SK-N-SH (cell line): ENCODE data around the gene CCDC138. TPM values are rescaled to one million over a fixed set of nuclear protein-coding genes. Genes with fewer than 3 reads are reported as not detected.
A peak's percentile ranks its signal among the peaks of the same experiment; 100 is the strongest.

Experiments used
- CTCF ChIA-PET: fragments of 300-600, 350-600 bp; formaldehyde crosslinking; extraction: SDS; loops from one replicate; lab custom pipeline; 2021; lab: Yijun Ruan, JAX
- POLR2A ChIA-PET: fragments of 350-600 bp; sonication (Branson Sonifier 250); formaldehyde crosslinking; extraction: SDS; loops from one replicate; lab custom pipeline; 2020; ENCODE audit warnings: antibody characterized with exemption, inconsistent platforms; lab: Yijun Ruan, JAX
- DNase-seq: peaks from one replicate; pipeline ENCODE4 v3.0.0; 2012
- H2AFZ ChIP-seq: fragments of 200-600 bp; sonication (generic); 2 replicates; pipeline ENCODE4 v1.8.1; 2016; ENCODE audit warnings: antibody characterized with exemption, mild to moderate bottlenecking, low read depth
- H3F3A ChIP-seq: fragments of 200-600 bp; sonication (generic); replicated peaks from 2 replicates; pipeline ENCODE3; 2016; ENCODE audit warnings: antibody characterized with exemption, mild to moderate bottlenecking; ENCODE audit not compliant: insufficient read depth
- H3K27ac ChIP-seq, 2 experiments: fragments of 200-500 bp in 1 of 2; fragments of 200-600 bp in 1 of 2; sonication (Bioruptor generic) in 1 of 2; sonication (generic), shearing (Covaris generic) in 1 of 2; 2 replicates each; pipeline versions ENCODE4 v1.5.1 to v1.6.1; 2014 to 2016; ENCODE audit warnings: low read depth in 2 of 2, inconsistent platforms in 1 of 2, low read length in 1 of 2, mild to moderate bottlenecking in 1 of 2, mixed read lengths in 1 of 2
- H3K27me3 ChIP-seq: fragments of 200-600 bp; sonication (generic), shearing (Covaris generic); 2 replicates; pipeline ENCODE4 v1.6.1; 2016; ENCODE audit warnings: mixed run types; ENCODE audit not compliant: insufficient read depth
- H3K36me3 ChIP-seq, 2 experiments: fragments of 200-500 bp in 1 of 2; fragments of 200-600 bp in 1 of 2; sonication (Bioruptor generic) in 1 of 2; sonication (generic) in 1 of 2; replicated peaks in 1 of 2; 2 replicates each; pipeline versions ENCODE3 to v1.5.1; 2014 to 2016; ENCODE audit warnings: low read length in 1 of 2, mild to moderate bottlenecking in 1 of 2; ENCODE audit not compliant: insufficient read depth in 2 of 2, control insufficient read depth in 1 of 2
- H3K4me1 ChIP-seq, 2 experiments: fragments of 200-500 bp in 1 of 2; fragments of 200-600 bp in 1 of 2; sonication (Bioruptor generic) in 1 of 2; sonication (generic), shearing (Covaris generic) in 1 of 2; 2 replicates each; pipeline versions ENCODE4 v1.5.1 to v1.6.1; 2014 to 2016; ENCODE audit warnings: low read depth in 1 of 2, low read length in 1 of 2, mixed run types in 1 of 2; ENCODE audit not compliant: insufficient read depth in 2 of 2, control insufficient read depth in 1 of 2
- H3K4me2 ChIP-seq: fragments of 200-600 bp; sonication (generic), shearing (Covaris generic); 2 replicates; pipeline ENCODE4 v1.6.1; 2017; ENCODE audit warnings: mixed run types
- H3K4me3 ChIP-seq, 2 experiments: fragments of 200-500 bp in 1 of 2; fragments of 200-600 bp in 1 of 2; sonication (Bioruptor generic) in 1 of 2; sonication (generic), shearing (Covaris generic) in 1 of 2; 2 replicates each; pipeline versions ENCODE4 v1.5.1 to v1.8.1; 2014 to 2016; ENCODE audit warnings: low read depth in 2 of 2, inconsistent platforms in 1 of 2, low read length in 1 of 2, mild to moderate bottlenecking in 1 of 2, mixed read lengths in 1 of 2, moderate library complexity in 1 of 2
- H3K79me2 ChIP-seq: fragments of 200-600 bp; sonication (generic); 2 replicates; pipeline ENCODE4 v1.8.1; 2017; ENCODE audit warnings: mild to moderate bottlenecking; ENCODE audit not compliant: insufficient read depth
- H3K9ac ChIP-seq: fragments of 200-600 bp; sonication (generic); 2 replicates; pipeline ENCODE4 v1.6.1; 2017; ENCODE audit warnings: mixed run types
- H3K9me2 ChIP-seq: fragments of 200-600 bp; sonication (generic); 2 replicates; pipeline ENCODE4 v1.6.1; 2017; ENCODE audit warnings: mixed run types
- H3K9me3 ChIP-seq: fragments of 200-600 bp; sonication (generic); 2 replicates; pipeline ENCODE4 v1.6.1; 2017; ENCODE audit warnings: mixed run types, mild to moderate bottlenecking, moderate library complexity
- H4K20me1 ChIP-seq: fragments of 200-600 bp; sonication (generic); 2 replicates; pipeline ENCODE4 v1.6.1; 2017; ENCODE audit warnings: mild to moderate bottlenecking, mixed run types; ENCODE audit not compliant: insufficient read depth
- CHD2 ChIP-seq: fragments of 150-350 bp; IDR thresholded peaks from 2 replicates; pipeline ENCODE4 v1.6.1; 2018; ENCODE audit warnings: low read length; ENCODE audit not compliant: partially characterized antibody
- ELF1 ChIP-seq: IDR thresholded peaks from 2 replicates; pipeline ENCODE4 v1.4.0; 2012
- EP300 ChIP-seq, 2 experiments: IDR thresholded peaks; 2 replicates each; pipeline versions ENCODE4 v1.4.0 to v1.6.1; 2012; ENCODE audit warnings: borderline replicate concordance in 1 of 2, low read depth in 1 of 2, low read length in 1 of 2
- EZH2phosphoT487 ChIP-seq: fragments of 200-600 bp; sonication (generic); IDR thresholded peaks from 2 replicates; pipeline ENCODE4 v1.6.1; 2017; ENCODE audit warnings: low read depth, mixed run types, mild to moderate bottlenecking, antibody characterized with exemption, moderate library complexity, borderline replicate concordance
- FOSL2 ChIP-seq: IDR thresholded peaks from 2 replicates; pipeline ENCODE4 v1.4.0; 2012; ENCODE audit warnings: low read depth, mild to moderate bottlenecking, moderate library complexity, borderline replicate concordance
- GABPA ChIP-seq: IDR thresholded peaks from 2 replicates; pipeline ENCODE4 v1.4.0; 2012; ENCODE audit warnings: low read depth, mild to moderate bottlenecking
- IRF3 ChIP-seq: fragments of 150-350 bp; IDR thresholded peaks from 2 replicates; pipeline ENCODE4 v1.6.1; 2016; ENCODE audit warnings: mild to moderate bottlenecking, low read depth, low read length
- MAX ChIP-seq: IDR thresholded peaks from 2 replicates; pipeline ENCODE4 v1.4.0; 2012; ENCODE audit warnings: low read depth
- NRF1 ChIP-seq: IDR thresholded peaks from 2 replicates; pipeline ENCODE4 v1.6.1; 2012; ENCODE audit warnings: low read depth, mild to moderate bottlenecking, low read length
- RAD21 ChIP-seq: IDR thresholded peaks from 2 replicates; pipeline ENCODE4 v1.6.1; 2012; ENCODE audit warnings: mild to moderate bottlenecking, low read length
- TAF1 ChIP-seq: IDR thresholded peaks from 2 replicates; pipeline ENCODE4 v1.6.1; 2012; ENCODE audit warnings: low read depth, mild to moderate bottlenecking, low read length, moderate library complexity, borderline replicate concordance
- USF1 ChIP-seq: IDR thresholded peaks from 2 replicates; pipeline ENCODE4 v1.4.0; 2012; ENCODE audit warnings: low read depth, borderline replicate concordance
- WGBS: methylation state at CpG from one replicate; pipeline ENCODE4 v1.1.6; 2017; ENCODE audit warnings: low lambda C conversion rate; 5-methylcytosine and 5-hydroxymethylcytosine counted together
- polyA plus RNA-seq, 3 experiments: library from polyadenylated mRNA; depleted of rRNA; stranded (reverse); fragments of >200 nt; gene quantifications; 2 replicates each; pipeline ENCODE4 v1.2.3, GENCODE V29; 2012
- TF ChIP-seq, protein P1 (sequence below): IDR thresholded peaks from 2 replicates; pipeline ENCODE4; 2012

CCDC138 gene
- polyA plus RNA-seq, 1 of the 3 experiments (the other 2 are of a cell fraction) = 1.2 TPM

DNA sequence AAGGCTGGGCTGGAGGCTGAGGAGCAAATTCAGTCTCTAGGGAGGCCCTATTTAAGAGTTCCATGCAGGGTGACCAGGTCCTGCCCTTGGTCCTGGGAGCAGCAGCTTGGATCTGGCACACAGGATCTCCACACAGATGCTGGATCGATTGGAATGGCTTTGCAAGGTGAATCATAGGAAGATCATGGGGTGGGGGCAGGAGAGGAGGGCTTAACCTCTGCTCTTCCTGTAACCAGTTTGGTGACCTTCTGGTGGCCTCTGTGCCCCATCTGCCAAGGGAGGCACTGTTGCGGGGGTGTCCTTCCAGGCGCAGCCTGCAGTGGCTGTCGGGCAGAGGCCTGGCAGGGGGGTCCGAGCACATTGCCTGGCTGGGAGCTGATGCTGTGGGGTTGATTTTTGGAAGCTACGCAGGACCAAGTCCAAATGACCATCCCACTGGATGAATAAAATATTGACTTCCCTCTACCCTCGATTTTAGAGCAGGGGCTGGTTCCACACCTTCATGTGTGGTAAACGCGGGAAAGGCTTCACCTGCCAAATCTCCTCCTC, 122.8 kb downstream of the CCDC138 start (continued):
- TF ChIP-seq, protein P1, sequence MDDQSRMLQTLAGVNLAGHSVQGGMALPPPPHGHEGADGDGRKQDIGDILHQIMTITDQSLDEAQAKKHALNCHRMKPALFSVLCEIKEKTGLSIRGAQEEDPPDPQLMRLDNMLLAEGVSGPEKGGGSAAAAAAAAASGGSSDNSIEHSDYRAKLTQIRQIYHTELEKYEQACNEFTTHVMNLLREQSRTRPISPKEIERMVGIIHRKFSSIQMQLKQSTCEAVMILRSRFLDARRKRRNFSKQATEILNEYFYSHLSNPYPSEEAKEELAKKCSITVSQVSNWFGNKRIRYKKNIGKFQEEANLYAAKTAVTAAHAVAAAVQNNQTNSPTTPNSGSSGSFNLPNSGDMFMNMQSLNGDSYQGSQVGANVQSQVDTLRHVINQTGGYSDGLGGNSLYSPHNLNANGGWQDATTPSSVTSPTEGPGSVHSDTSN = no peak
- TF ChIP-seq EP300 (IDR thresholded peaks at IDR 0.05; ENCODE audit: borderline replicate concordance in 1 of 2, low read depth in 1 of 2, low read length in 1 of 2) = no peak
- TF ChIP-seq IRF3 = no peak

DNA sequence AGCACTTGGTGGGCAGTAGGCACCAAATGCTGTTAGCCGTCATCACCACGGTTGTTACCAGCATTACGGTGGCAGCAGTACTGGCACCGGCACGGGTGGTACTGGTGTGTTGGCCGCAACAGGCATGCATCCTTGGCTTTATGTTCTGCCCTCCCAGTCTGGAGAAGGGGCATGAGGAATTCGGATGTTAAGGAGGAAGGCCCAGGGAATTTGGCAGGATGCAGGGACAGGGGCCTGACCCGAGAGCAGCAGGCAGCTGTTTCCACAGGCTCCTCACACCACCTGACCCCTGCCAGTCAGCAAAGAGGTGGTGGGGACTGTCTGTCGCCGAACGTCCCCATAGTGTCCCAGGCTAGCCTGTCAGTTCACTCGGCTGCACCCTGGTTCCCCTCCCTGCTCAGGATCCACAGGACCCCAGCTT, 123.5 kb downstream of the CCDC138 start:
- H3K4me2 ChIP-seq = no peak overlapping the region
- ChIA-PET POLR2A (no interaction called here), CTCF (interaction anchor here (2.6 kb wide), 1 partner anchor 18 kb away, joined by 9 read pairs; no protein-coding TSS in a partner anchor)
- WGBS = 74% methylated on average over 6 of the region's 12 CpGs
- no peak overlapping the region for H3K9ac ChIP-seq
- no peaks in the 10 kb centered on the region for H3K9me3 ChIP-seq
- no peaks in the 10 kb centered on the region for H4K20me1 ChIP-seq
- no peak overlapping the region for H2AFZ ChIP-seq
- H3K36me3 ChIP-seq = no peaks in the 10 kb centered on the region
- H3K27ac ChIP-seq = no peak overlapping the region
- TF ChIP-seq FOSL2 (no peak), EZH2phosphoT487 (no peak), IRF3 (no peak), MAX (no peak), ELF1 (no peak), USF1 (no peak), GABPA (no peak), NRF1 (no peak), CHD2 (no peak), RAD21 (no peak), TAF1 (no peak)
- peak; percentile 7 for DNase-seq
- H3K27me3 ChIP-seq = no peaks in the 10 kb centered on the region; the same call in 1 of the 2 replicates
- H3K4me3 ChIP-seq = no peak overlapping the region
- no peaks in the 10 kb centered on the region for H3K79me2 ChIP-seq
- no peaks in the 10 kb centered on the region for H3F3A ChIP-seq
- peaks cover 0 to 3% of the 10 kb centered on the region in 2 experiments; a peak in 1 of 4 replicates for H3K4me1 ChIP-seq
- H3K9me2 ChIP-seq = no peaks in the 10 kb centered on the region
